ENCODE results near the gene TAS2R41.

DNA sequence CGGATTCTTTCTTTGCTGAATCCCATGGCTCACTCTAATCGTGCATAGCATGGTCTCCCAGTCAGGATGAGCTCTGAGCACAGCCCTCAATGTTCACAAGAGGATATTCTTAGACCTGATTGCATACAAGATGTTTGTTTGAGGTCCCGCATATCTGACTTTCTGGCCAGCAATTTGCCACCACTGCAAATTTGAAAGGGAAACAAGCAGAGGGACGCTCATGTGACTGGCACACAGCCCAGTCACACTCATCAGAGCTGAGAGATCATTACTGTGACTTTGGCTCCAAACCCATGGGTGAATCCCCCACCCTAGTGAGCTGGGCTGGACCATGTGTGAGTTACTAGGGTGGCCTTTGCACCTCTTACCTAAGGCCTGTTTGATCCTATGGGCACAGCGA is 9.9 kb downstream of the TAS2R41 start:
- TF ChIP-seq EZH2 (IDR thresholded peaks at IDR 0.05; ENCODE audit: insufficient read depth, low read length): no peak
- TF ChIP-seq, protein P1, sequence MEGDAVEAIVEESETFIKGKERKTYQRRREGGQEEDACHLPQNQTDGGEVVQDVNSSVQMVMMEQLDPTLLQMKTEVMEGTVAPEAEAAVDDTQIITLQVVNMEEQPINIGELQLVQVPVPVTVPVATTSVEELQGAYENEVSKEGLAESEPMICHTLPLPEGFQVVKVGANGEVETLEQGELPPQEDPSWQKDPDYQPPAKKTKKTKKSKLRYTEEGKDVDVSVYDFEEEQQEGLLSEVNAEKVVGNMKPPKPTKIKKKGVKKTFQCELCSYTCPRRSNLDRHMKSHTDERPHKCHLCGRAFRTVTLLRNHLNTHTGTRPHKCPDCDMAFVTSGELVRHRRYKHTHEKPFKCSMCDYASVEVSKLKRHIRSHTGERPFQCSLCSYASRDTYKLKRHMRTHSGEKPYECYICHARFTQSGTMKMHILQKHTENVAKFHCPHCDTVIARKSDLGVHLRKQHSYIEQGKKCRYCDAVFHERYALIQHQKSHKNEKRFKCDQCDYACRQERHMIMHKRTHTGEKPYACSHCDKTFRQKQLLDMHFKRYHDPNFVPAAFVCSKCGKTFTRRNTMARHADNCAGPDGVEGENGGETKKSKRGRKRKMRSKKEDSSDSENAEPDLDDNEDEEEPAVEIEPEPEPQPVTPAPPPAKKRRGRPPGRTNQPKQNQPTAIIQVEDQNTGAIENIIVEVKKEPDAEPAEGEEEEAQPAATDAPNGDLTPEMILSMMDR (IDR thresholded peaks at IDR 0.05; ENCODE audit: insufficient read depth, low read depth, low read length): no peak
